HG03520 (cell line): ENCODE measurements around the gene IQCM.

Experiments used
- ATAC-seq: cut with Tn5 transposase; IDR thresholded peaks from one replicate; pipeline ENCODE4 v1.9.1; 2021; ENCODE audit warnings: mild to moderate bottlenecking, moderate library complexity; ENCODE audit not compliant: unreplicated experiment

Gene IQCM, protein sequence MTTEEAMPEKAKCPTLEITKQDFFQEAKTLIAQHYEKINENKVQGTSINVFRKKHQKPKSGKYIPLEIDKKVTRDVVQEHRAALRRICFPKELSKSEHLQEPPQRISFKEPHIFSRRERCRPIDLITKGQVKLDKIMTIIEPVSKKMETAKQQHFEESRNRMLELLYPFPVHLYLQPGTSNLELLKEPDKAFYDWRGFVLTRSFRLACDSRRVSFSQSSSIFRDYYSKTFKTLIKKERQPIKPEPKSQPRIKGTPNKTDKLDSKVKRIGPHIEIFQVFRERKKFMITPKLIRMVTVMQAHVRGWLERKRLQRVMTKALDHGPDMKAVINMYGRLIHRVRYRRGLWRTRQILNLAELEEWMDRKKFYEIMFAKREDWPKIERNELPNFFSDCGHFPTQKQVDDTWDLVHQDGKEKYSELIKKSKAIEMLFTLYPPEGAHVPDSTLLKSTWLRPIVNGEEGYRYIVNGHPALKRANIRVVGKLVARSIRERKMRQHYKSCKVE

DNA sequence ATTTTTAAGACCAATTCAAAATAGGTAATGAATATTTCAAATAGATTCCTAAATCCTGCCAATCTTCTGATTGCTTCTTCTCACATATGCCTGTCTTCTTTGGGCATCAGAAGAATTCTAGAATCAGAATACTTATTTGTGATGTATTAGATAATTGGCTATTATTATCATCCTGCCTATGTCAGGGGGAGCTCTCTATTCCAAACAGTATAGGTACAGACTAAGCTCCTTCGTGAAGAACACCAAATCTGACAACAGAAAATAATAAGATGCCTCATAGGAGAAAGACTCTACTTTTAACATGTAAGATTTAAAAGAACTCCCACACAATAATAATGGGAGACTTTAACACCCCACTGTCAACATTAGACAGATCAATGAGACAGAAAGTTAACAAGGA, at the start of gene IQCM:
IQCM (minus strand) TSS at position 101 of the 400 bp plus-strand sequence. CDS start 73,152 bp downstream, outside the sequence.
- no peak for ATAC-seq

DNA sequence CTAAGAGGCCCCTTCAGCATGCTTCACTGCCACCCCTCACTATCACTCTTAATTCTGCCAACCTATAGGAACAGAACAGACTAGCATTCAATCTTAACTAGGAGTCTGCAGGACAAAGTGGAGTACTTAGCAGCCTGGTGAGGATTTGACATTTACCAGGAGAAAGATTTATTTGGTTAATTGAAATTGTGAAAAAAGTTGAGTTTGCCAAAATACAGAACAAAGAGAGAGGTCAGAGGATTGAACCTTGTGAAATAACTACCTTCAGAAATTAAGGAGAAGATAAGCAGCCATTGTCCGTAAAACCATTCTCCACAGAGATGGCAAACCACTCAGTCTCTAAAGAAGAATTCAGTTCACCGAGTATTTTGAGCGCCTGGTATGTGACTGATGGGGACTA, 41.8 kb upstream of the IQCM start:
- ATAC-seq = no peak

DNA sequence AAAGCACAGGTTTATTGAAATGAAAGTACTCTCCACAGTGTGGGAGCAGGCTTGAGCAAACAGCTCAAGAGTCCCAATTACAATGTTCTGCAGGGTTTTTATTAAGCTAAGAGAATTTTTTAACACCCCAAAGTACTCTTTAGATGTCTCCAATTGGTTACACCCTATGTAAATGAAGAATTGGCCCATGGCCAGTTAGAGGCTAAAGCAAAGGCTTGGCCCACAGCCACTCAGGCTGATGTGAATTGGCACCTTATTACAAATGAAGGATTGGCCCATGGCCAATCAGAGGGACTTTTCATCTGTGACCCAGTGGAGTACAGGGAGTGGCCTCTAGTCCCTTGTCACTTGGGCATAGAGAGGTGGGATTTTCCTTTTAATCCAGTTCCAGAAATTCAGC, 30.1 kb upstream of the IQCM start:
- no peak for ATAC-seq

DNA sequence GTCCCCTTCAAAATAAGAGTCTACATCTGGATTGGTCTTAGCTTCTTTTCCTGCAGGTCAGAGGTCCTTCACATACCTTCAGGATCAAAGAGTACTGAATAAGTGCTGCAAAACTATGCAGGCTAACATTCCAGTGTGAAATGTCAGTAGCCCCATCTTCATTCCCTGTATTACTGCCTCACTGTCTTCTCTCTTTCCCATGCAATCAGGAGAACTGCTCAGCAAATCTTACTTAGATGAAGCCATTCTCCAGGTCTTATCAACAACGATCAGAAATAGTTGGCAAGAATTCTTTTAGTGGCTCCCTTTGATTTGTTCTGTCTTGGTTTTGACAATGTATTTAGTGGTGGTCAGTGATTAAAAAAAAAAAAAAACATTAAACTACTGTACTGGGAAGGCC, 26.0 kb upstream of the IQCM start:
- no peak for ATAC-seq

DNA sequence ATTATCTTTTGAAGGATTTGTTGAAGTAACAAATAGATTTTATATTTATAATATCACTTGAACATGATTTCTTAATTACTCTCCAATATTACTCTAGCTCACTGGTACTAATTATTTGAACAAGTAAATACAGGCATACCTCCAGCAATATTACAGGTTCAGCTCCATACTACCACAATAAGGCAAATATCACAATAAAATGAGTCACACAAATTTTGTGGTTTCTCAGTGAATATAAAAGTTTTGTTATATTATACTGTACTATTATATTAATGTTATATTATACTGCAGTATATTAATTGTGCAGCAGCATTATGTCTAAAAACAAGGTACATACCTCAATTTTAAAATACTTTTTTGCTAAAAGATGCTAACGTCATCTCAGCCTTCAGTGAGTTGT, 22.4 kb upstream of the IQCM start:
- ATAC-seq = no peak

DNA sequence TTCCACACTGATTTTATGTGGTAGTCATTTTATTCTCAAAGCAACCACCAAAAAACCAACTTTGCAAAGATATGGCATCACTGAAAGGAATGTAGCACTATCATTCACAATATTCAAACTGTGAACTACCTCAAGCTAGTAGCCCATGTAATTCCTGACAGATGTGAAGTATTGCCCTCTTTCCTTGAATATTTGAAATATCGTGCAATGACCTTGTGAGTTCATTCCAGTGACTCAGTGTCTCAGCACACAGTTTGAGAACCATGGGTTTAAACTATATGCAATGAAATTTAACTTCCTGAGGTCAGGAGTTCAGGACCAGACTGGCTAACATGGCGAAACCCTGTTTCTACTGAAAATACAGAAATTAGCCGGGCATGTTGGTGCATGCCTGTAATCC, 20.9 kb upstream of the IQCM start:
- ATAC-seq = no peak

DNA sequence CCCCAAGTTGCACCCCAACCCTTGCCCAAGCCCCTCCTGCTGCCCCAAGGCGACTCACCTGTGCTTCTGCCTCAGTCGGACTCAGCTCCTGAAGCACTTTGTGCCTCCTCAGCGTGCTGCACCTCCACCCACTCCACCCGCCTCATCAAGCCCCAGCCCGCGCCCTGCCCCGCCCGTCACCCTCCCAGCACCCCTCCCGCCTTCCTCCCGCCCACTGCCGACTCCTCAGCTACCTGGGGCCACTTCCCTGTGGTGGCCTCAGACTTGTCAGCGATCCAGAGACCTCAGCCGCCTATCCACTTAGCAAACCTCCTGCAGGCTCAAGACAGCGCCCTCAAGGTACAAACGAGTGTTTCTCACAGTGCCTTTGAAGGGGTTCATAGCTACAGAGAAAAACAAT, 19.6 kb upstream of the IQCM start:
- no peak for ATAC-seq

DNA sequence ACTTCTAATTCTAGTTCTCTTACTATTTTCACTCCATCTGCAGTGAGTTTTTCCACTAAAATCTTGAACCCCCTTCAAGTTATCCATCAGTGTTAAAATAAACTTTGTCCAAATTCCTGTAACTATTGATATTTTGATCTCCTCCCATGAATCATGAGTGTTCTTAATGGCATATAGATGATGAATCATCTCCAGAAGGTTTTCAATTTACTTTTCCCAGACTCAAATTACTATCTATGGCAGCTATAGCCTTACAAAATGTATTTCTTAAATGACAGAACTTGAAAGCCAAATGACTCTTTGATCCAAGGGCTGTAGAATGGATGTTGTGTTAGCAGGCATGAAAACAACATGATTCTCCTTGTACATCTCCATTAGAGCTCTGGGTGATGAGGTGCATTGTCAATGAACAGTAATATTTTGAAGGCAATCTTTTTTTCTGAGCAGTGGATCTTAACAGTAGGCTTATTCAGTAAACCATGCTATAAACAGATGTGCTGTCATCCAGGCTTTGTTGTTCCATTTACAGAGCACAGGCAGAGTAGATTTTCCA, 16.1 kb upstream of the IQCM start:
- no peak for ATAC-seq

DNA sequence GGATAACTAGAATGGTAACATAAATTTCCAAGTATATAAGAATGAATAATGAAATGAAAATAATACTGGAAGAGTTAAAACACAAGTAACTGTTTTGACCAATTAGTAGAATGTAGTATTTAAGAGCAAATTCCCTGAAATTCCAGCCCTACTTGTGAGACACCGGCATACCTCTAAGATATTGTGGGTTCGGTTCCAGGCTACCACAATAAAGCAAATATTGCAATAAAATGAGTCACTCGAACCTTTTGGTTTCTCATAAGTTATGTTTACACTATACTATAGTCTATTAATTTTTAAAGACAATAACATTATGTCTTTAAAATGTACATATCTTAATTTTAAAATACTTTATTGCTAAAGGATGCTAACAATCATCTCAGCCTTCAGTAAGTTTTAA, 15.2 kb upstream of the IQCM start:
- ATAC-seq = no peak

DNA sequence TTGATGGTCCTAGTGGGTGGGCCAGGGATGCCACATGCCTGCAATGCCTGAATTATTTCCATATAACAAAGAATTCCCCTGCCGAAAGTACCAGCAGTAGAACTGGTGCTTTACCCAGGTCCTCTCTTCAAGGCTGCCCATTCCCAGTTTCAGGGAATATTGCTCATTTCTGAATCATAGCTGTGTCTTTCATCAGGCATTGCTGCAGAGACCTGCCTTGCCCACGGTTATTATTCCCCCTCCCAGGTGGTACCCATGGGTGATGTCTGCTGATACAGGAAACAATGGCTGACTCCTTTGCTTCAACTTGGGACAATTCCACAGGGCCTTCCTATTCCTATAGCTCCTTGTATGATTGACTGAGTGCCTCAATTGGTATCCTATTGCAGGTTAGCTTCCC, 9.7 kb upstream of the IQCM start:
- ATAC-seq = no peak

DNA sequence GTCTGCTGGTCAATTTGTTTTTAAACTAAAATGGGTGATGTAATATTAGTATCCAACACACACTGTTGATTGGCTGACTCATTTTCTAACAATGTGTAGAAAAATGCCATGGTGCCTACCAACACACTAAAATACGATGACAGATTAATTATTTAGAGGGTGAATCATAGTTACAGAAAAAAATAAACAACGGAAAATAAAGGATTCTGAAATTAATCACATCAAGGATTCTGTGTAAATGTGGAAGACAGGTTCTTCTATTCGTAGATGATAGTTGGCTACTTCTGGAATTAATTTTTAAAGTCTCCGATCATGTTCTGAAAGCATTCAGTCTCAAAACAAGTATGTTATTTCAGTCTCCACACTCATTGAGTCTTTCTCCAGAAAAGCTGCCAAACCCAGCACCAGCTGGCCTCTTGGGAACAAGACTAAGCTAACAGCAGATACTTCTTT, 8.2 kb upstream of the IQCM start:
- ATAC-seq = no peak

DNA sequence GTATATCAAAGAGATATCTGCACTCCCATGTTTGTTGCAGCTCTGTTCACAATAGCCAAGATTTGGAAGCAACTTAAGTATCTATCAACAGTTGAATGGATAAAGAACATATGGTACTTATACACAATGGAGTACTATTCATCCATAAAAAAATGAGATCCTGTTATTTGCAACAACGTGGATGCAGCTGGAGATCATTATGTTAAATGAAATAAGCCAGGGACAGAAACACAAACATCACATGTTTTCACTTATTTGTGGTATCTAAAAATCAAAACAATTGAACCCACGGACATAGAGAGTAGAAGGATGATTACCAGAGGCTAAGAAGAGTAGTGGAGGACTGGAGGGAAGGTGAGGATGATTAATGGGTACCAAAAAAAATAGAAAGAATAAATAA, 14.2 kb downstream of the IQCM start:
- ATAC-seq = no peak

DNA sequence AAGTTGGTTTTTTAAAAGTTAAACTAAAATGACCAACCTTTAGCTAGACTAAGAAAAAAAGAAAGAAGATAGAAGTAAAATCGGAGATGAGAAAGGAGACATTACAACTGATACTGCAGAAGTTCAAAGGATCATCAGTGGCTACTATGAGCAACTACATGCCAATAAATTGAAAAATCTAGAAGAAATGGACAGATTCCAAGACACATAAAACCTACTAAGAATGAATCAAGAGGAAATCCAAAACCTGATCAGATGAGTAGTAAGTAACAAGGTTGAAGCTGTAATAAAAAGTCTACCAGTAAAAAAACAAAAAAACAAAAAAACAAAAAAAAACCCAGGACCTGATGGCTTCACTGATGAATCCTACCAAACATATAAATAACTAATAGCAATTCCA, 16.1 kb downstream of the IQCM start:
- no peak for ATAC-seq

DNA sequence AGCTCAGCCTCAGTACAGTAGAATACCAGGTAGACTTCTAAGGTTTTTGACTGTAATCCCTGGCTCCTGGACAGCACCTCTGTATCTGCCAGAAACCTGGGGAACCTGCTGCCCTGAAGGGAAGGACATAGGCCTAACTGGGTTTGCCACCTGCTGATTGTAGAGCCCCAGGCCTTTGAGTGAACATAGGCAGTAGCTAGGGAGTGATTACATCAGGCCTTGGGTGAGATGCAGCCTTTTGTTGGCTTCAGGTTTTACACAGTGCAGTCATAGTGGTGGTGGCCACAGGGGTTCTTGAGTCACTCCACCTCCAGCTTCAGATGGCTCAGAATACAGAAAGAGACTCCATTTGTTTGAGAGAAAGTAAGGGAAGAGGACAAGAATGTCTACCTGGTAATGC, 19.3 kb downstream of the IQCM start:
- no peak for ATAC-seq

DNA sequence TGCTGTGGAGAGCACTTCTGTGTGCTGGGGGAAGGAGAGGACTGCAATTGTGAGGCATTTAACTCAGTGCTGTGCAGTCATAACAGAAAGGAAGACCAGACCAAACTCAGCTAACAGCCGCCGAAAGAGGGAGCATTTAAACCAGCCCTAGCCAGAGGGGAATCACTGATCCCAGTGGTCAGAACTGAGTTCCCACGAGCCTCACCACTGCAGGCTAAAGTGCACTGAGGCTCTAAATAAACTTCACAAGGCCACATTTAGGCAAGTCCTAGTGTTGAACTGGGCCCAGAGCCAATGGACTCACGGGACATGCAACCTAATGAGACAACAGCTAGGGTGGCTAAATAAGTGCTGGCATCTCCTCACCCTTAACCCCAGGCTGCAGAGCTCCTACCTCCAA, 20.4 kb downstream of the IQCM start:
- no peak for ATAC-seq

DNA sequence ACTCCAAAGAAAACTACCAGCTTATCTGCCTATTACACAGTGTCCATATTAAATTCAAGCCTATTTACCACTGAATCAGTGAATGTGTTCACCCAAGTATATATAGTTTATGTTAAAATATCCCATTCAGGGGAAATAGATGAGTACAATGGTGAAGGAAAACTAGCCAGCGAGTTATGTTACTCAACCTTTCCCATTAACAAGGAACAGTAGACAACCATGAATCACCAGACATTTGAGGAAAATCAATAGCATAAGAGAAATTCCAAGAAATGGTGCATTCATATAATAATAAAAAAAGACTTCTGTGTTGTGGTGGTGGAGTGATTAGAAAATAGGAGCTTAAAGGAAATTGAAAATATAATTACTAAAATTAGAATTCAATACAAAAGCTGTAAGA, 21.3 kb downstream of the IQCM start:
- no peak for ATAC-seq

DNA sequence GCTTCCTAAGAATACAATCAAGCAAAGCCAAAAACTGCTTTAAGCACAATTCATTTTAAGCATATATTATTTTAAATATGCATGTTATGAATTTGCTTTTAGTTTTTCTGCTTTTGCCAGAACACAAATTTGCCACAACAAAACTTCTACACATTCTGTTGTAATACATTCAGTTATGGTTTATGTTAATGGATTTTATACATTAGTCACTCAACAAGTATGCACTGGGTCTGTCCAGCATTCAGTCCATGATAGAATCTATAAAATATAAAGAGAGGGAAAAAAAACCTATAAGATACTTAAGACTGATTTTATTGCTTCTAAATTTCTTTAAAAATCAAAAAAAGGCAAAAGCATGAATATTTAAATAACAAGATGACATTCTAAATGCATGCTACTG, 22.2 kb downstream of the IQCM start:
- no peak for ATAC-seq

DNA sequence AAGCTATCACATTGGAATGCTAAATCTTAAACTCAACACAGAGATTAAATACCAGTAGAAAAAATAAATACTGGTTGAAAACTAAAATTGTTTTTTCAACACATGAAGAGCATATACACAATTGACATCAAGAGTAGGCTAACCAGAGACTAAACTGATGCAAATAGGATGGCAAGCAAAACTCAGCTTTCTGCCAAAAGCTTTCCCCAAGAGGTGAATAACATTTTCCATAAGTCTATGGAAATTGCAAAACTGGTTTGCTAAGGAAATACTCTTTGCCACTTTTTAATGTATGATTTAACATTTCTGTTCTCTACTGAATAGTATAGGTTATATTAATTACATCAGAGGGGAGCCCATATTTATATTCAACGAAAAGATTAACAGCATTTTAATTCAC, 23.8 kb downstream of the IQCM start:
- no peak for ATAC-seq

DNA sequence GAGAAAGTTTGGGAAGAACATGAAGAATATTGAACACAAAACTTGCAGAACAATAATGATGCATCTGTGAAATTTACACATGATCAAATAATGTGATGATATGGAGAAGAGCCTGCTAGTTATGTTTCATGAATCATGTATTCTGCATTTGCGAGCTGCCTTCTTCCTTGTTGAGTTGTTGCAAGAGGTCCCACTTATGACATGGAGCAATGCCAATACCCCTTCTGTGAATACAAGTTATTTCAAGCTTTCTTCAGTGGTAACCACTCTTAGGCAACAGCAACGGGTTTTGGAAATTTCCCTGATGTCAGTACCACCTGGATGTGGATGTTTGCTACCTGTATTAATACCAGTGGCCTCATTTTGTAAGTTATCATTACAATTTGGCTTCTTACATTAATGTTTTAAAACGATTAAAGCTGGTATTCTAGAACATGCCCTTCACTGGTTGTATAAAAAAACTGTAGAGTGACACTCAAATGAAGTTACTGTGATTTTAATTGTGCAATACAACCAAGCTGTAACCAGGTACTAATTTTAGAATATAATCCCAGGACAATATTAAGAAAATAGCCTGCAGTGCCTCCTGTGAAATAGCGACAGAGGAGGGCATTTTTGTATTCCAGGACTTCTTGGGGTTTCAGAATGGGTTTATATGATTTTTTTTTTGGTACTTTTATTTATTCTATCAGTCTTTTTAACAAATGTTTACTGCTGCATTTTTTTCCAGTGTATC, 25.3 kb downstream of the IQCM start:
- ATAC-seq = no peak

DNA sequence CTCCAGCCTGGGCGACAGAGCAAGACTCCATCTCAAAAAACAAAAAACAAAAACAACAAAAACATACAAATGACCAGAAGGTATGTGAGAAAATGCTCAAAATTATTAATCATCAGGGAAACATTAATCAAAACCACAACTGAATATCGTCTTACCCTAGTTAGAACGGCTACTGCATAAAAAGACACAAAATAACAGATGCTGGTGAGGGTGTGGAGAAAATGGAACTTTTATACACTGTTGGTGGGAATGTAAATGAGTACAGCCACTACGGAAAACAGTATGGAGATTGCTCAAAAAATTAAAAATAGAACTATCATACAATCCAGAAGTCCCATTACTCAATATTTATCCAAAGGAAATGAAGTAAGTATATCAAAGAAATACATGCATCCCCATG, 27.3 kb downstream of the IQCM start:
- no peak for ATAC-seq

DNA sequence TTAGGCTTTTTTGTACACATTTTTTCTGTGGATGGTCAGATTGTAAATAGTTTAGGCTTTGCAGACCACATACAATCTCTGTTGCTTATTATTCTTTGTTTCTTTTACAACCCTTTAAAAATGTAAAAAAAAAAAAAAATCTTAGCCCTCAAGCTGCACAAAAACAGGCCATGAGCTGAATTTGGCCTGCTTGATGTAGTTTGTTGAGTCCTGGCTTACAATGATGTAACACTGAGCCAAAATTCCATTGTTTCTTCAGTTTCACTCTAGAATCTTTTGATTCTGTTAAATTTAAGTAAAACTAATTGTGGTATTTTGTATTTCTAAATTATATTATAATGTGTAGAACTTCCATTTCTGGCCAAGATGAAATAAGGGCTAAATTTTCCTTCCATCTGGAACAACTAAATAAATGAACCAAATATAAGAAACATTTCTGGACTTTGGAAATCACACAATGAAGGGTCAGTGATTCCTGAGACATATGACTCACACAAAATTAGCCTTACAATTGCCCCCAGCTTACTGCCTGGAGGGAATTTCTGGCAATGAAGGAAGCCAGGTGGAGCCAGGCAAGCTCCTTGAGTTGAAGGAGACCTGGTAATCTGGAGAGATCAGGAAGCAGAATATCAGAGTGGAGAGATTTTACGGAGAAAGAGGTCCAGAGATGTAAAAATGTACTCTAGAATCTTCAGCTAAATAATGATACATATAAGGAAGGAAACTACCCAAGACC, 29.8 kb downstream of the IQCM start:
- ATAC-seq = no peak
